NCI-H345 (cell line): Measurements from ENCODE around the gene MSL2.
"Not testable (repeated sequence)": the region's sequence is repeated elsewhere in the genome, so short reads cannot be mapped to it uniquely, and the experiment has no call there.

ENCODE experiments used
- DNase-seq: peaks from one replicate; lab custom pipeline; 2025; lab: John Stamatoyannopoulos, UW

Gene MSL2

GRCh38 chr3:136141891-136142290 lies 54.2 kb downstream of the MSL2 start:
- DNase-seq, result no peak

GRCh38 chr3:136141291-136141785 lies 54.8 kb downstream of the MSL2 start:
- DNase-seq, result no peak

- DNase-seq, result no peak
Observed at GRCh38 chr3:136136454-136136853, 59.7 kb downstream of the MSL2 start.

- DNase-seq, result no peak
Observed at GRCh38 chr3:136135039-136135802, 60.9 kb downstream of the MSL2 start.

GRCh38 chr3:136134091-136134490 lies 62.0 kb downstream of the MSL2 start:
- no peak for DNase-seq

- DNase-seq, result not testable (repeated sequence)
Observed at GRCh38 chr3:136131647-136132046, 64.5 kb downstream of the MSL2 start.

GRCh38 chr3:136122006-136122405 lies 74.1 kb downstream of the MSL2 start:
- DNase-seq, result no peak

GRCh38 chr3:136120373-136121348 lies 75.5 kb downstream of the MSL2 start:
- DNase-seq, result no peak

GRCh38 chr3:136119783-136120182 lies 76.4 kb downstream of the MSL2 start:
- DNase-seq, result not testable (repeated sequence)

- DNase-seq, result not testable (repeated sequence)
Observed at GRCh38 chr3:136119332-136119731, 76.8 kb downstream of the MSL2 start.

GRCh38 chr3:136114421-136114820 lies 81.7 kb downstream of the MSL2 start:
- no peak for DNase-seq

- no peak for DNase-seq
Observed at GRCh38 chr3:136110481-136110880, 85.7 kb downstream of the MSL2 start.

GRCh38 chr3:136109499-136109898 lies 86.6 kb downstream of the MSL2 start:
- DNase-seq, result no peak

- DNase-seq, result no peak
Observed at GRCh38 chr3:136106101-136106500, 90.0 kb downstream of the MSL2 start.

GRCh38 chr3:136105044-136105443 lies 91.1 kb downstream of the MSL2 start:
- no peak for DNase-seq
